ENCODE results near the gene SCUBE3.

SCUBE3 gene

GRCh38 chr6:35278708-35279107 is 65.0 kb downstream of the SCUBE3 start:
- no peak for DNase-seq

GRCh38 chr6:35280903-35281302 is 67.1 kb downstream of the SCUBE3 start:
- no peak for DNase-seq

- no peak for DNase-seq
Observed at GRCh38 chr6:35282472-35282871, 68.7 kb downstream of the SCUBE3 start.

- no peak for DNase-seq
Observed at GRCh38 chr6:35283361-35283760, 69.6 kb downstream of the SCUBE3 start.

- DNase-seq: no peak
Observed at GRCh38 chr6:35287671-35288396, 74.1 kb downstream of the SCUBE3 start.

DNA sequence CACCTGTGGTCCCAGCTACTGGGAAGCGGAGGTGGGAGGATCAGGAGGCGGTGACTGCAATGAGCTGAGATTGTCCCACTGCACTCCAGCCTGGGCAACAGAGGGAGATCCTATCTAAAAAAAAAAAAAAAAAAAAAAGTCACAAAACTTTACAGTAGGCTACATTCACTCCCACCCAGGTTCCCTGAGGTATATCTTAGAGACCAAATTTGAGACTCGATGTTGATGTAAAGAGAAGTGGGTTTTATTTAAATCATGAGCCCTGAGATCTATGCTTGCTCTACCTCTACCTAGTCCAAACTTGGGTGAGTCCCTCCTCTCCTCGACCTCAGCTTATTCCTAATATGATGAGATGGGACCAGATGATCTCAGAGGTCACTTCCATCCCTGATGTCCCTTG is 75.1 kb downstream of the SCUBE3 start:
- no peak for DNase-seq

DNA sequence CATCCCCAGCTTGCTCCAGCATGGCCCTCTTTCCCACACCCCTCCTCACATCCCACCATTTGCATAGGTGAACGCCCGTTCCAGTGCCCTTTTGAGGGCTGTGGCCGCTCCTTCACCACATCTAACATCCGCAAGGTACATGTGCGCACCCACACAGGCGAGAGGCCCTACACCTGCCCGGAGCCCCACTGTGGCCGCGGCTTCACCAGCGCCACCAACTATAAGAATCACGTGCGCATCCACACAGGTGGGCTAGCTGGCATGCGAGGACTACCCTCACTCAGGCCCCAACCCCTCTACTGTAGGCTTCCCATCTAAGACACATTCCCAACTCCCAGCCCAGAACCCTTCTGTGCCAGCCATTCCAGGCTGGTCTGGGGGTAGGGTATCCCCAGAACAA is 77.7 kb downstream of the SCUBE3 start:
- no peak for DNase-seq

DNA sequence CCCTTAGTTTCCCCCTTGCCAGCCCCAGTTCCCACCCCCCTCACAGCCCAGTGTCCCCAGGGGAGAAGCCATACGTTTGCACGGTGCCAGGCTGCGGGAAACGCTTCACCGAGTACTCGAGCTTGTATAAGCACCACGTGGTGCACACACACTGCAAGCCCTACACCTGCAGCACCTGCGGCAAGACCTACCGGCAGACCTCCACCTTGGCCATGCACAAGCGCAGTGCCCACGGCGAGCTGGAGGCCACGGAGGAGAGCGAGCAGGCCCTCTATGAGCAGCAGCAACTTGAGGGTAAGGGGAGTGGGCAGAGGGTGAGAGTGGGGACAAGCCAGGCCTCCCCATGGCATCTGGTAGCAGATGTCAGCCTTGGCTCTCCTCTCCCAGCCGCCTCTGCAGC is 78.7 kb downstream of the SCUBE3 start:
- DNase-seq: no peak

DNA sequence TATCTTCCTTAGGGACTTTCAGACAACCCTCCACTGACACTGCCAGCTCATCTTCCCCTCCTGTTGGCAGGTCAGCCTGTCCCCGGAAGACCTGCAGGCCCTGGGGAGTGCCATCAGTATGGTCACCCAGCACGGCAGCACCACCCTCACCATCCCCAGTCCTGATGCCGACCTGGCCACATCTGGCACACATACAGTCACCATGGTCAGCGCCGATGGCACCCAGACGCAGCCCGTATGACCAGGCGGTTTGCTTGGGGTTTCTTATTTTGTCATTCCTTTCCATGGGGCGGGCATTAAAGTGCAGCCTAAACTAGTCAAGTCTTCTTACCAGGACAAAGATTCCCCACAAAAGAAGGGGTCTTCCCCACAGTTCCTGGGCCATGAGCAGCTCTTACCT is 79.9 kb downstream of the SCUBE3 start:
- no peak for DNase-seq

DNA sequence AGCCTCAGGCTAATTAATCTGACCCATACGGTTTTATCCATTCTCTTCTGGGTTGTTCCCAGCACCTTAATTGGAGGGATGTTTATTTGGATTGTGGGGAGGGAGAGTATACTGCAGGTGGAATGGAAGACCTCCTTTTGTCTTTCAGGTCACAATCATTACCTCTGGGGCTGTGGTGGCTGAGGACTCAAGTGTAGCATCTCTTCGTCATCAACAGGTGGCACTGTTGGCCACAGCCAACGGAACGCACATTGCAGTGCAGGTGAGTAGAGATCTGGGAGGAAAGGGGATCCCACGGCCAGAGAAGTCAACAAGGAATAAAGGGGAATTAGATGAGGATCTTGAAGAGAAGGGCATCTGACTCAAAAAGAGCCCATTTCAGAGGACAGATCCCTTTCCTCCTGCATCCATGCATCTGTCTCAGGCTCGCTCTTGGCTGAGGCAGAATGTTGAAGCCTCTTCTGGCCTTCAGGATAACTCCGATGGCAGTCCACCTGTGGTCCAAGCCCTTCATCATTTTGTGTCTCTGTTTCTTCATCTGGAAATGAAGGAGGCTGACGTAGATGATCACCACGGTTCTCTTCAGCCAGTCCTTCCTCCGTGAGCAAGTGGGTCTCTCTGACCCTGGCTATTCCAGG is 80.7 kb downstream of the SCUBE3 start:
- no peak for DNase-seq

- no peak for DNase-seq
Observed at GRCh38 chr6:35295036-35295435, 81.3 kb downstream of the SCUBE3 start.

- DNase-seq: no peak
Observed at GRCh38 chr6:35295521-35296315, 82.0 kb downstream of the SCUBE3 start.

GRCh38 chr6:35296931-35297600 is 83.3 kb downstream of the SCUBE3 start:
- DNase-seq: no peak

DNA sequence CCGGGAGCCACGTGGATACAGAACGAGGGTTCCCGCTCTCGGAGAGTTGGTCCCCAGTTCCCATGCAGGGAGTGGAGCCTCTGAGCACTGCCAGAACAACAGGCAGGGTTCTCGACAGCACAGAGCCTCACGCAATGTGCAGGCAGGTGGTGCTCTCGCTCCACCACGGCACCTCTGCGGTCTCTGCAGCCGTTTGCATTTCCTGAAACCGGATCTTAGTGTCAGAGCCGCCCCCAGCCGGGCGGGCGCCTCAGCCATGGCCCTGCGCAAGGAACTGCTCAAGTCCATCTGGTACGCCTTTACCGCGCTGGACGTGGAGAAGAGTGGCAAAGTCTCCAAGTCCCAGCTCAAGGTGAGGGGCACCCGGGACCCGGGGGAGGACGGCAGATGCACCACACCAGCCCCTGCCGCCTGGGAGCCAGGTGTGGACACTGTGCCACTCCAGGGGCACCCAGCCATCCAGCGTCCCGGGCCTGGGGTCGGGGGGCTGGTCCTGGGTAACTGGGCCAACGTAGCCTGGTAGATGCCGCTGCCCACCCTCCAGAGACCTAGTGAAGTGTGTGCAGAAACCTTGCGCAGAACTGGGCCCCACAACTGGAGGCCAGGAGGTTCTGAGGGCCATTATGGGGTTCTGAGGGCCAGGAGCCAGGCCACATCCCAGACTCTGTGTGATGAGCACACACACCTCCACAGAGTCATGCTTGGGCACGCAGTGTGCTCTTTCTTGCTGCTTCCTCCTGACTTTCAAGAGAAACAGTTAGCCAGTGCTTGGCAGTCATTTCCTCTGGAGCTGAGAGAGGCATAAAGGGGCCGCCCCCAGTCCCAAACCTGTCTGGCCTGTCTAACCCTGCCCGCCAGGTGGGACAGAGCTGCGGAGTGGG is 84.1 kb downstream of the SCUBE3 start, which contains the start of gene DEF6:
DEF6 (plus strand) TSS at position 218 of the 881 bp plus-strand sequence; CDS start at position 257, 39 bp downstream.
- DNase-seq: no peak

GRCh38 chr6:35298625-35299140 is 84.9 kb downstream of the SCUBE3 start:
- DNase-seq: no peak

- DNase-seq: no peak
Observed at GRCh38 chr6:35299674-35300073, 85.9 kb downstream of the SCUBE3 start.

DNA sequence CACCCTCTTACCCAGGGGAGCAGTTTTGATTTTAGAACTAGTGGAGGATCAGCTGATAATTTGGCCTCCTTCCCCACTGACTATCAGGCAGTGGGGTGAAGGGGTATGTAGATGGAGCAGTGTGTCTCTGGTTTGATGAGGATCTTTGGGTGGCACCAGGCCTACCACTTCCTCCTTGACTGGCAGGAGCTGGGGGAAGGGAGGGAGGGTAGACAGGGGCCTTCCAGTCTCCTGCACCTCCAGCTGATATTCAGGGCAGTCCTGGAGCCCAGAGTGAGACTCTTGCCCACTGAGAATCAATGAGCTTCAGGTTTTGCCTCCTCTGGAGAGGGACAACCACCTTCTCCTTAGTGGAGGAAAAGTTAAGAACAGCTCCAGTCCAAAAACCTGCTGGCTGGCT is 87.1 kb downstream of the SCUBE3 start:
- no peak for DNase-seq
